Measurements from ENCODE around the gene USP47.

The USP47 gene

DNA sequence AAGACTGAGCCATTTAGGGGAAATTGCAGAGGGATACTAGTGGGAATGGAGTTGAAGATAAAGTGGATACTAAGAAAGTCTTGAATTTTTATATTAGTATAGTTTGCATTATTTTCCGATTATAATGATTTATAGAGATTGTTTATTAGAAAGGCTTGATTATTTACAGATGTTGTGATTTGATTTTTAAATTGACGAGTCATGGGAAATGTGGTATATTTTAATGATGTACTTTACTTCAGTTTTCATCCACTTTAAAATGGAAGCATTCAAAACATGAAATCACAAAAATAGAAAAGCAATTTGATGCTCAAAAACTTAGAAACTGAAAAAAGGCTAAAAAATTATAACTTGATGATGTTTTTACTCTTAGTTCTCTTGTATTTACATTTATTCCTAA is 21.2 kb downstream of the USP47 start:
- in situ Hi-C loops (cut with MboI; ENCODE audit: low sequenced_read_pairs, unreplicated experiment) = no loop called here
- no peak for DNase-seq (ENCODE audit: low spot score)
- TF ChIP-seq, protein P1, sequence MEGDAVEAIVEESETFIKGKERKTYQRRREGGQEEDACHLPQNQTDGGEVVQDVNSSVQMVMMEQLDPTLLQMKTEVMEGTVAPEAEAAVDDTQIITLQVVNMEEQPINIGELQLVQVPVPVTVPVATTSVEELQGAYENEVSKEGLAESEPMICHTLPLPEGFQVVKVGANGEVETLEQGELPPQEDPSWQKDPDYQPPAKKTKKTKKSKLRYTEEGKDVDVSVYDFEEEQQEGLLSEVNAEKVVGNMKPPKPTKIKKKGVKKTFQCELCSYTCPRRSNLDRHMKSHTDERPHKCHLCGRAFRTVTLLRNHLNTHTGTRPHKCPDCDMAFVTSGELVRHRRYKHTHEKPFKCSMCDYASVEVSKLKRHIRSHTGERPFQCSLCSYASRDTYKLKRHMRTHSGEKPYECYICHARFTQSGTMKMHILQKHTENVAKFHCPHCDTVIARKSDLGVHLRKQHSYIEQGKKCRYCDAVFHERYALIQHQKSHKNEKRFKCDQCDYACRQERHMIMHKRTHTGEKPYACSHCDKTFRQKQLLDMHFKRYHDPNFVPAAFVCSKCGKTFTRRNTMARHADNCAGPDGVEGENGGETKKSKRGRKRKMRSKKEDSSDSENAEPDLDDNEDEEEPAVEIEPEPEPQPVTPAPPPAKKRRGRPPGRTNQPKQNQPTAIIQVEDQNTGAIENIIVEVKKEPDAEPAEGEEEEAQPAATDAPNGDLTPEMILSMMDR (IDR thresholded peaks at IDR 0.05; ENCODE audit: borderline replicate concordance, control extremely low read depth, extremely low read depth, insufficient read depth, missing control alignments) = no peak

DNA sequence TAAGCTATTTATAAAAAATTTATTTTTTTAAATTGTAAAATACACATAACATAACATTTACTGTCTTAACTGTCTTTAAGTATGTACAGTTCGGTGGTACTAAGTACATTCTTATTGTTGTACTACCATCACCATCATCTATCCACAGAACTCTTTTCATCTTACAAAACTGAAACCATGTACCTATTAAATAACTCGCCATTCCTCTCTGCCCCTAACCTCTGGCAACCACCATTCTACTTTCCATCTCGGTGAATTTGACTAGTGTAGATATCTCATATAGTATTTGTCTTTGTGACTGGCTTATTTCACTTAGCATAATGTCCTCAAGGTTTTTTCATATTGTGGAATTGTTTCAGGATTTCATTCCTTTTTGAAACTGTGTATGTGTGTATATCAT is 22.6 kb downstream of the USP47 start:
- no peak for DNase-seq (ENCODE audit: low spot score)
- TF ChIP-seq, protein P1 (IDR thresholded peaks at IDR 0.05; ENCODE audit: borderline replicate concordance, control extremely low read depth, extremely low read depth, insufficient read depth, missing control alignments) = no peak
- in situ Hi-C loops (cut with MboI; ENCODE audit: low sequenced_read_pairs, unreplicated experiment) = no loop called here

DNA sequence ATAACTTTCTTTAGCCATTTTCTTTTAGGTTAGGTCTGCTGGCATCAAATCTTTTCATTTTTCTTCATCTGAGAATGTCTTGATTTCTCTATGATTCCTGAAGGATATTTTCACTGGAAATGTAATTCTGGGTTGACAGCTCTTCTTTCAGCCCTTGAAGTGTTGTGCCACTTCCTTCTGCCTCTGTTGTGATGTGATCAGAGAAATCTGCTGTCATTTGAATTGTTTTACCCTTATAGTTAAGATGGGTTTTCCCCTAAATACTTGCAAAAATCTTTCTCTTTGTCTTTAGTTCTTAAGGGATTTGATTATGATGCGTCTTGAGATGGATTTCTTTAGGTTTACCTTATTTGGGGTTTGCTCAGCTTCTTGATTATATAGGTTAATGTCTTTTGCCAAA is 23.0 kb downstream of the USP47 start:
- TF ChIP-seq, protein P1 (IDR thresholded peaks at IDR 0.05; ENCODE audit: borderline replicate concordance, control extremely low read depth, extremely low read depth, insufficient read depth, missing control alignments) = no peak
- DNase-seq (ENCODE audit: low spot score) = no peak
- in situ Hi-C loops (cut with MboI; ENCODE audit: low sequenced_read_pairs, unreplicated experiment) = no loop called here

DNA sequence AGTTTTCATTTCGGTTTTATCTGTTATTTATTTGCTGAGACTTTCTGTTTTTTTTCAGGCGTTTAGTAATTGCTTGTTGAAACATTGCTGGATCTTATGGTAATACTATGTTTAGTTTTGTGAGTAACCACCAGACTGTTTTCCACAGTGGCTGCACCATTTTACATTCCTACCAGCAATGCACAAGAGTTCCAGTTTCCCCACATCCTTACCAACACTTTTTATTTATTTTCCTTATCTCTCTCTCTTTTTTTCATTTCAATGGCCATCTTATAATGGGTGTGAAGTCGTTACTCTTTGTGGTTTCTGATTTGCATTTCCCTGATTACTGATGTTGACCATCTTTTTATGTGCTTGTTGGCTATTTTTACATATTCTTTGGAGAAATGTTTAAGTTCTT is 23.7 kb downstream of the USP47 start:
- TF ChIP-seq, protein P1 (IDR thresholded peaks at IDR 0.05; ENCODE audit: borderline replicate concordance, control extremely low read depth, extremely low read depth, insufficient read depth, missing control alignments) = no peak
- in situ Hi-C loops (cut with MboI; ENCODE audit: low sequenced_read_pairs, unreplicated experiment) = no loop called here
- no peak for DNase-seq (ENCODE audit: low spot score)

DNA sequence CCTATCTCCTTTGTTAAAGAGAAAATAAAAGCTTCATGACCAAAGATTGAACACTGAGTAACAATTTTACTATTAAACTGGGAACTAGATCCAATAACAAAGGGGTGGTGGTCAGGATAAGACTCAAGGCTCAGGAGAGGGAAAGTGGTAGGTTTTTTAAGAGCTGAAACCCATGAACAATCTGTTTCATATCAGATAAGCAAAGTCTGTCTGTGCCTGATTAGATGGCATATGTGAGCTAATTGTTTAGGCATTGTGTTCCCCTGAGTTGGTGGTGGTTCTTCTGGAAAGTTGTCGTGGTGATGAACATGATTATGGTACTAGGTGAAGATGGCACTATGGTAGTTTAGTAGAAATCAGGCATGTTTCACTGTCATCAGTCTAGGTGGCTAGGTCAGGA is 24.4 kb downstream of the USP47 start:
- no peak for DNase-seq (ENCODE audit: low spot score)
- in situ Hi-C loops (cut with MboI; ENCODE audit: low sequenced_read_pairs, unreplicated experiment) = no loop called here
- TF ChIP-seq, protein P1 (IDR thresholded peaks at IDR 0.05; ENCODE audit: borderline replicate concordance, control extremely low read depth, extremely low read depth, insufficient read depth, missing control alignments) = no peak

DNA sequence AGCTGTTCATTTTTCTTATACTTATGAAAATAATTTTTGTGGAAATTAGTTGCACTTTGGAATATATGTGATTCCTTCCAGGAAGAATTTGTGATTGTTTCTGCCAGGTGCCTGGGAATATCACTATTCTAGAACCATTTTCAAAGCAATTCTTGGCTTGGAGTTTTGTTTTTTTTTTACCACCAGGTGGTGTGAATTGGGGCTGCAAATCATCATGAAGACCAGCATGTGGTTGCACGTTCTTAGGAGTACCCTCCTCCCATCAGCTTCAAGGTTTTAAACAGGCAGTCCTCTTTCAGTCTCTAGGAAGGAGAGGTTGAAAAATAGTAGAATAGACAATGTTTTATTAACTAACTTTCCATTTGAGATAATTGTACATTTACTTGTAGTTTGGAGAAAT is 25.9 kb downstream of the USP47 start:
- TF ChIP-seq, protein P1 (IDR thresholded peaks at IDR 0.05; ENCODE audit: borderline replicate concordance, control extremely low read depth, extremely low read depth, insufficient read depth, missing control alignments) = no peak
- DNase-seq (ENCODE audit: low spot score) = no peak
- in situ Hi-C loops (cut with MboI; ENCODE audit: low sequenced_read_pairs, unreplicated experiment) = no loop called here

DNA sequence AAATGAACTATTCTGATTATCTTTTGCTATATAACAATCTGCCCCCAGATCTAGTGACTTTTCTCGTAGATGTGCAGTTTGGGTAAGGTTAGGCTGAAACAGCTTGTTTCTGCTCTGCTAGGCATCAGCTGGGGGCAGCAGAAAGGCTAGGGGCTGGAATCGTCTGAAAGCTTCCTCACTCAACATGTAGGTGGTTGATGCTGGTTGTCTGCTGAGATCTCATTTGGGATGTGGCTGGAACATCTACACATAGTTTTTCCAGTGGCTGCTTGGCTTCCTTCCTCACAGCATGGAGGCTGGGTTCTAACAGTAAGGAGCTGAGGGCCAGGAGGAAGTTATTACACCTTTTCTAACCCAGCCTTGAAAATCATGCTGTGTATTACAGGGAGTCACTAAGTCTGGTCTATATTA is 30.2 kb downstream of the USP47 start:
- TF ChIP-seq, protein P1 (IDR thresholded peaks at IDR 0.05; ENCODE audit: borderline replicate concordance, control extremely low read depth, extremely low read depth, insufficient read depth, missing control alignments) = no peak
- in situ Hi-C loops (cut with MboI; ENCODE audit: low sequenced_read_pairs, unreplicated experiment) = no loop called here
- DNase-seq (ENCODE audit: low spot score) = no peak

All from GM13976 (cell line).